ENCODE measurements around the gene PLEKHA7.
A peak's percentile ranks its signal among the peaks of the same experiment; 100 is the strongest.

PLEKHA7 gene

GRCh38 chr11:16881074-16881709 is 133.0 kb downstream of the PLEKHA7 start:
- DNase-seq (ENCODE audit: low read depth in 2 of 2): no peak

- no peak for DNase-seq (ENCODE audit: low read depth in 2 of 2)
These were observed 133.9 kb downstream of the PLEKHA7 start for GRCh38 chr11:16880184-16880801.

- DNase-seq (ENCODE audit: low read depth in 2 of 2): no peak
These were observed 134.5 kb downstream of the PLEKHA7 start for GRCh38 chr11:16879690-16880089.

GRCh38 chr11:16876837-16877236 is 137.4 kb downstream of the PLEKHA7 start:
- no peak for DNase-seq (ENCODE audit: low read depth in 2 of 2)

GRCh38 chr11:16876053-16876752 is 138.0 kb downstream of the PLEKHA7 start:
- no peak for DNase-seq (ENCODE audit: low read depth in 2 of 2)

GRCh38 chr11:16874275-16874975 is 139.8 kb downstream of the PLEKHA7 start:
- no peak for DNase-seq (ENCODE audit: low read depth in 2 of 2)

GRCh38 chr11:16873289-16873688 is 140.9 kb downstream of the PLEKHA7 start:
- no peak for DNase-seq (ENCODE audit: low read depth in 2 of 2)

- no peak for DNase-seq (ENCODE audit: low read depth in 2 of 2)
These were observed 142.8 kb downstream of the PLEKHA7 start for GRCh38 chr11:16871368-16871767.

- DNase-seq (ENCODE audit: low read depth in 2 of 2): no peak
These were observed 147.1 kb downstream of the PLEKHA7 start for GRCh38 chr11:16867097-16867496.

GRCh38 chr11:16864428-16864827 is 149.8 kb downstream of the PLEKHA7 start:
- peak in 1 of 2 donors; percentile 19 for DNase-seq (ENCODE audit: low read depth in 2 of 2)

- DNase-seq (ENCODE audit: low read depth in 2 of 2): no peak
These were observed 150.8 kb downstream of the PLEKHA7 start for GRCh38 chr11:16863389-16863788.

- DNase-seq (ENCODE audit: low read depth in 2 of 2): no peak
These were observed 151.5 kb downstream of the PLEKHA7 start for GRCh38 chr11:16862726-16863125.

GRCh38 chr11:16861862-16862261 is 152.4 kb downstream of the PLEKHA7 start:
- no peak for DNase-seq (ENCODE audit: low read depth in 2 of 2)

- no peak for DNase-seq (ENCODE audit: low read depth in 2 of 2)
These were observed 153.6 kb downstream of the PLEKHA7 start for GRCh38 chr11:16860617-16861016.

- no peak for DNase-seq (ENCODE audit: low read depth in 2 of 2)
These were observed 154.6 kb downstream of the PLEKHA7 start for GRCh38 chr11:16859651-16860050.

- DNase-seq (ENCODE audit: low read depth in 2 of 2): no peak
These were observed 157.0 kb downstream of the PLEKHA7 start for GRCh38 chr11:16857186-16857585.

GRCh38 chr11:16856022-16856471 is 158.2 kb downstream of the PLEKHA7 start:
- no peak for DNase-seq (ENCODE audit: low read depth in 2 of 2)

- DNase-seq (ENCODE audit: low read depth in 2 of 2): no peak
These were observed 159.2 kb downstream of the PLEKHA7 start for GRCh38 chr11:16854979-16855378.

- DNase-seq (ENCODE audit: low read depth in 2 of 2): no peak
These were observed 160.4 kb downstream of the PLEKHA7 start for GRCh38 chr11:16853859-16854258.

GRCh38 chr11:16853266-16853665 is 160.9 kb downstream of the PLEKHA7 start:
- no peak for DNase-seq (ENCODE audit: low read depth in 2 of 2)

- DNase-seq (ENCODE audit: low read depth in 2 of 2): no peak
These were observed 167.9 kb downstream of the PLEKHA7 start for GRCh38 chr11:16846305-16846704.

- DNase-seq (ENCODE audit: low read depth in 2 of 2): no peak
These were observed 169.9 kb downstream of the PLEKHA7 start for GRCh38 chr11:16844268-16844771.
